Upper lobe of left lung (tissue), 4 donors: Measurements from ENCODE around the gene SERPINA6.

Experiments used
- EP300 ChIP-seq, 4 donors: sonication (generic); formaldehyde crosslinking; IDR thresholded peaks; one replicate each; pipeline ENCODE4 v1.5.1; 2017; ENCODE audit warnings: antibody characterized with exemption in 4 of 4, control low read depth in 2 of 4
- POLR2A ChIP-seq, 4 donors: fragments of 450-650 bp; IDR thresholded peaks; one replicate each; pipeline ENCODE4 v1.5.1; 2016 to 2017; ENCODE audit warnings: antibody characterized with exemption in 4 of 4, mild to moderate bottlenecking in 2 of 4
- POLR2AphosphoS5 ChIP-seq, 2 donors: sonication (generic); formaldehyde crosslinking; IDR thresholded peaks; one replicate each; pipeline ENCODE4 v1.5.1; 2017; ENCODE audit warnings: antibody characterized with exemption in 2 of 2
- TF ChIP-seq, protein P1 (sequence below), 6 experiments: fragments of 450-650 bp in 4 of 6; fragments of 200-600 bp in 2 of 6; sonication (generic) in 2 of 6; IDR thresholded peaks; one replicate each; pipeline ENCODE4 v1.5.1; 2016 to 2019; ENCODE audit warnings: antibody characterized with exemption in 6 of 6

GRCh38 chr14:94316692-94317091 lies 6.4 kb downstream of the SERPINA6 start:
- TF ChIP-seq, protein P1, sequence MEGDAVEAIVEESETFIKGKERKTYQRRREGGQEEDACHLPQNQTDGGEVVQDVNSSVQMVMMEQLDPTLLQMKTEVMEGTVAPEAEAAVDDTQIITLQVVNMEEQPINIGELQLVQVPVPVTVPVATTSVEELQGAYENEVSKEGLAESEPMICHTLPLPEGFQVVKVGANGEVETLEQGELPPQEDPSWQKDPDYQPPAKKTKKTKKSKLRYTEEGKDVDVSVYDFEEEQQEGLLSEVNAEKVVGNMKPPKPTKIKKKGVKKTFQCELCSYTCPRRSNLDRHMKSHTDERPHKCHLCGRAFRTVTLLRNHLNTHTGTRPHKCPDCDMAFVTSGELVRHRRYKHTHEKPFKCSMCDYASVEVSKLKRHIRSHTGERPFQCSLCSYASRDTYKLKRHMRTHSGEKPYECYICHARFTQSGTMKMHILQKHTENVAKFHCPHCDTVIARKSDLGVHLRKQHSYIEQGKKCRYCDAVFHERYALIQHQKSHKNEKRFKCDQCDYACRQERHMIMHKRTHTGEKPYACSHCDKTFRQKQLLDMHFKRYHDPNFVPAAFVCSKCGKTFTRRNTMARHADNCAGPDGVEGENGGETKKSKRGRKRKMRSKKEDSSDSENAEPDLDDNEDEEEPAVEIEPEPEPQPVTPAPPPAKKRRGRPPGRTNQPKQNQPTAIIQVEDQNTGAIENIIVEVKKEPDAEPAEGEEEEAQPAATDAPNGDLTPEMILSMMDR (IDR thresholded peaks at IDR 0.05), result no peak
- no peak for TF ChIP-seq POLR2A (IDR thresholded peaks at IDR 0.05)
- no peak for TF ChIP-seq POLR2AphosphoS5 (IDR thresholded peaks at IDR 0.05)
- no peak for TF ChIP-seq EP300 (IDR thresholded peaks at IDR 0.05)
